A549 (cell line): ENCODE measurements around the gene MYPOP. TPM values are rescaled to one million over a fixed set of nuclear protein-coding genes. Genes with fewer than 3 reads are reported as not detected.

Source experiments
- ATAC-seq, 2 experiments: fragments of 200-7000 bp in 1 of 2; fragments of >200 bp in 1 of 2; cut with Nextera tagmentation in 1 of 2; cut with Tn5 transposase in 1 of 2; 3 replicates each; pipeline versions ENCODE4 v1.8.0 to v1.9.1; 2018 to 2020; ENCODE audit warnings: mild to moderate bottlenecking in 1 of 2, moderate library complexity in 1 of 2
- CTCF ChIA-PET: fragments of 300-600 bp; sonication (Branson Sonifier 250); formaldehyde crosslinking; extraction: SDS; loops from one replicate; lab custom pipeline; 2021; ENCODE audit warnings: antibody characterized with exemption, inconsistent platforms; lab: Yijun Ruan, JAX
- POLR2A ChIA-PET: fragments of 350-600 bp; formaldehyde crosslinking; extraction: SDS; loops from one replicate; lab custom pipeline; 2021; ENCODE audit warnings: antibody characterized with exemption, inconsistent platforms; lab: Yijun Ruan, JAX
- DNase-seq, 2 experiments: peaks; one replicate each; pipeline versions ENCODE4 v3.0.0 to v3.0.0-alpha.2; 2011 to 2016; ENCODE audit warnings: low read depth in 1 of 2, low spot score in 1 of 2
- FAIRE-seq: peaks from 2 replicates; lab custom pipeline; 2011; peaks lifted over from hg19 to GRCh38; lab: Jason Lieb, UNC
- H3K27ac ChIP-seq, 2 experiments: fragments of >200 bp; sonication (Bioruptor Twin); formaldehyde crosslinking; 3 replicates each; pipeline ENCODE4 v1.5.1; 2016 to 2017
- H3K4me1 ChIP-seq: fragments of >200 bp; sonication (Bioruptor Twin); formaldehyde crosslinking; 3 replicates; pipeline ENCODE4 v1.6.1; 2016
- H3K4me2 ChIP-seq: fragments of >200 bp; sonication (Bioruptor Twin); formaldehyde crosslinking; 3 replicates; pipeline ENCODE4 v1.6.1; 2016
- H3K4me3 ChIP-seq: fragments of >200 bp; sonication (Bioruptor Twin); formaldehyde crosslinking; 3 replicates; pipeline ENCODE4 v1.5.1; 2016
- H3K9me3 ChIP-seq: fragments of >200 bp; sonication (Bioruptor Twin); formaldehyde crosslinking; 3 replicates; pipeline ENCODE4 v1.6.1; 2016
- BHLHE40 ChIP-seq: IDR thresholded peaks from 2 replicates; pipeline ENCODE4 v1.6.1; 2012; ENCODE audit warnings: low read depth, low read length, inconsistent platforms
- CBX2 ChIP-seq: fragments of 200-600 bp; sonication (generic); IDR thresholded peaks from 2 replicates; pipeline ENCODE4 v1.6.1; 2016; ENCODE audit warnings: low read depth, mild to moderate bottlenecking, borderline replicate concordance
- CHD2 ChIP-seq: fragments of 150-350 bp; IDR thresholded peaks from 2 replicates; pipeline ENCODE4 v1.6.1; 2014; ENCODE audit warnings: low read length; ENCODE audit not compliant: partially characterized antibody
- CTCF ChIP-seq: fragments of >200 bp; sonication (Bioruptor Twin); formaldehyde crosslinking; IDR thresholded peaks from 3 replicates; pipeline ENCODE4 v1.5.1; 2016
- EHF ChIP-seq: fragments of 250-450 bp; sonication (Bioruptor Pico); IDR thresholded peaks from 2 replicates; pipeline ENCODE4 v1.5.0; 2020; ENCODE audit warnings: mild to moderate bottlenecking
- EHMT2 ChIP-seq: fragments of 200-600 bp; sonication (generic); IDR thresholded peaks from 2 replicates; pipeline ENCODE4 v1.6.1; 2016; ENCODE audit warnings: antibody characterized with exemption, low read depth, mild to moderate bottlenecking, moderate library complexity
- FOSB ChIP-seq: fragments of 250-450 bp; sonication (Bioruptor Pico); IDR thresholded peaks from 2 replicates; pipeline ENCODE4 v1.5.0; 2020; ENCODE audit warnings: mild to moderate bottlenecking, moderate library complexity
- FOXS1 ChIP-seq: fragments of 250-450 bp; sonication (Bioruptor Pico); IDR thresholded peaks from 2 replicates; pipeline ENCODE4 v1.5.0; 2020; ENCODE audit warnings: mild to moderate bottlenecking, moderate library complexity
- HDAC2 ChIP-seq: fragments of 200-600 bp; sonication (generic); IDR thresholded peaks from 2 replicates; pipeline ENCODE4 v1.6.1; 2016
- HMGXB4 ChIP-seq: fragments of 250-450 bp; sonication (Bioruptor Pico); IDR thresholded peaks from 2 replicates; pipeline ENCODE4 v1.5.0; 2021; ENCODE audit warnings: mild to moderate bottlenecking, moderate library complexity, borderline replicate concordance
- JUN ChIP-seq, 2 experiments: fragments of >200 bp; sonication (Bioruptor Twin); formaldehyde crosslinking; IDR thresholded peaks; 2 replicates in 1 of 2; 3 replicates in 1 of 2; pipeline ENCODE4 v1.6.1; 2016 to 2017
- KDM1A ChIP-seq: fragments of 200-600 bp; sonication (generic); IDR thresholded peaks from 2 replicates; pipeline ENCODE4 v1.6.1; 2016; ENCODE audit warnings: low read depth, mild to moderate bottlenecking
- KDM5A ChIP-seq: fragments of 200-600 bp; sonication (generic); IDR thresholded peaks from 2 replicates; pipeline ENCODE4 v1.6.1; 2016; ENCODE audit warnings: antibody characterized with exemption, mild to moderate bottlenecking
- MAZ ChIP-seq: fragments of 150-350 bp; IDR thresholded peaks from 2 replicates; pipeline ENCODE4 v1.6.1; 2014; ENCODE audit warnings: antibody characterized with exemption, low read depth, low read length, borderline replicate concordance
- NR3C1 ChIP-seq: fragments of >200 bp; sonication (Bioruptor Twin); formaldehyde crosslinking; IDR thresholded peaks from 3 replicates; pipeline ENCODE4 v1.6.1; 2017
- PBX3 ChIP-seq: IDR thresholded peaks from 2 replicates; pipeline ENCODE4 v1.6.1; 2012
- PHF8 ChIP-seq: fragments of 200-600 bp; sonication (generic); IDR thresholded peaks from 2 replicates; pipeline ENCODE4 v1.6.1; 2016; ENCODE audit warnings: low read depth, mild to moderate bottlenecking, antibody characterized with exemption, moderate library complexity, borderline replicate concordance
- POLR2A ChIP-seq: IDR thresholded peaks from 2 replicates; pipeline ENCODE4 v1.6.1; 2012; ENCODE audit warnings: mild to moderate bottlenecking, low read length
- RAD21 ChIP-seq, 2 experiments: fragments of >200 bp in 1 of 2; sonication (Bioruptor Twin) in 1 of 2; formaldehyde crosslinking in 1 of 2; IDR thresholded peaks in 1 of 2; conservative IDR thresholded peaks in 1 of 2; 2 replicates in 1 of 2; 3 replicates in 1 of 2; pipeline ENCODE4 v1.6.1; 2012 to 2018; ENCODE audit warnings: inconsistent platforms in 1 of 2
- RARB ChIP-seq: fragments of 250-450 bp; sonication (Bioruptor Pico); IDR thresholded peaks from 2 replicates; pipeline ENCODE4 v1.8.0; 2021; ENCODE audit warnings: mild to moderate bottlenecking, moderate library complexity
- RFX5 ChIP-seq: fragments of 450-650 bp; IDR thresholded peaks from 2 replicates; pipeline ENCODE4 v1.7.1; 2014; ENCODE audit warnings: antibody characterized with exemption, mild to moderate bottlenecking, moderate library complexity
- RNF2 ChIP-seq: fragments of 200-600 bp; sonication (generic); IDR thresholded peaks from 2 replicates; pipeline ENCODE4 v1.6.1; 2016; ENCODE audit warnings: low read depth, mild to moderate bottlenecking, antibody characterized with exemption, moderate library complexity, borderline replicate concordance
- SMC3 ChIP-seq: fragments of >200 bp; sonication (Bioruptor Twin); formaldehyde crosslinking; IDR thresholded peaks from 3 replicates; pipeline ENCODE4 v1.6.1; 2018; ENCODE audit warnings: inconsistent platforms
- WGBS: methylation state at CpG from one replicate; pipeline ENCODE4 v1.1.6; 2017; ENCODE audit errors: missing lambda C conversion rate; 5-methylcytosine and 5-hydroxymethylcytosine counted together
- polyA plus RNA-seq, 4 experiments: library from polyadenylated mRNA; depleted of rRNA in 3 of 4; stranded (reverse); fragments of >200 nt; fragmentation: RNase III in 1 of 4; extraction: RNeasy Plus Mini Kit Qiagen cat#74134 plus additional on column Dnase treatment in 1 of 4; gene quantifications; 2 replicates in 3 of 4; 3 replicates in 1 of 4; pipeline ENCODE4 v1.2.3, GENCODE V29; 2011 to 2017

The MYPOP gene
- polyA plus RNA-seq, 2 of the 4 experiments (the other 2 are of a cell fraction), result 2.1 to 10.5 TPM

- no peak for ATAC-seq
- DNase-seq, result no peak
- H3K27ac ChIP-seq, result no peak overlapping the region
- H3K4me3 ChIP-seq, result no peak overlapping the region
- 31% methylated on average over 4 of the region's 4 CpGs for WGBS
- TF ChIP-seq FOSB (CRISPR knock-in tag), result no peak
- TF ChIP-seq KDM1A, result no peak
- no peak for TF ChIP-seq FOXS1 (CRISPR knock-in tag)
- TF ChIP-seq PHF8, result no peak
- TF ChIP-seq RNF2, result no peak
- TF ChIP-seq HDAC2, result no peak
- TF ChIP-seq EHF, result no peak
- no peak for TF ChIP-seq POLR2A
- no peak for TF ChIP-seq JUN (IDR thresholded peaks at IDR 0.05)
- no peak for TF ChIP-seq RARB (CRISPR knock-in tag)
- no peak for TF ChIP-seq EHMT2
- no peak for TF ChIP-seq CHD2
- no peak for TF ChIP-seq PBX3
- no peak for TF ChIP-seq BHLHE40
- no peak for TF ChIP-seq KDM5A
- no peak for TF ChIP-seq MAZ
- CTCF ChIA-PET, result interaction anchor here (1.5 to 2.0 kb wide), 2 partner anchors 35 to 100 kb away, joined by 4 to 5 read pairs; no protein-coding TSS in a partner anchor
- no peak overlapping the region for H3K4me2 ChIP-seq
- POLR2A ChIA-PET, result interaction anchor here (0.5 to 1.2 kb wide), 3 partner anchors 77 to 342 kb away, joined by 3 to 4 read pairs (median 3); partner anchors contain the start of gene CCDC61
- no peaks in the 10 kb centered on the region for H3K4me1 ChIP-seq
- H3K9me3 ChIP-seq, result no peaks in the 10 kb centered on the region
- FAIRE-seq, result no peak
These were observed 15.1 kb upstream of the MYPOP start for GRCh38 chr19:45917421-45918091.

GRCh38 chr19:45913874-45914830 is 11.7 kb upstream of the MYPOP start, which contains the start of gene NANOS2:
Gene NANOS2 (minus strand): TSS chr19:45914778. CDS start chr19:45914693, 85 bp downstream.
- CTCF ChIA-PET, result interaction anchor here (1.0 to 4.4 kb wide), 5 partner anchors 11 to 103 kb away, joined by 3 to 15 read pairs (median 6); partner anchors contain the start of gene MYPOP
- H3K9me3 ChIP-seq, result no peaks in the 10 kb centered on the region
- peak in 1 of 2 experiments; percentile 64 for DNase-seq
- no peak within 1 kb of the TSS for H3K4me2 ChIP-seq
- H3K4me3 ChIP-seq, result no peak within 1 kb of the TSS
- H3K4me1 ChIP-seq, result no peaks in the 10 kb centered on the region
- FAIRE-seq, result no peak
- H3K27ac ChIP-seq, result no peak within 1 kb of the TSS
- ATAC-seq, result peak; percentile 25 to 78; a peak in 5 of 6 replicates
- 64% methylated on average over 38 of the region's 44 CpGs for WGBS
- peak; percentile 21; the same call in 1 of the 3 replicates for TF ChIP-seq CTCF
- TF ChIP-seq RFX5, result no peak
- TF ChIP-seq RAD21 (conservative IDR thresholded peaks at IDR 0.05 in 1 of 2, IDR thresholded peaks at IDR 0.05 in 1 of 2), result peak; percentile 37 to 64; a peak in 4 of 5 replicates
- TF ChIP-seq NR3C1, result no peak
- TF ChIP-seq CBX2, result no peak
- peak; percentile 9; the same call in 1 of the 3 replicates for TF ChIP-seq SMC3
- TF ChIP-seq HDAC2, result no peak
- TF ChIP-seq HMGXB4, result no peak
- TF ChIP-seq FOSB (CRISPR knock-in tag), result no peak
- TF ChIP-seq, all 56 proteins: peak for 3
- POLR2A ChIA-PET, result no interaction called here
